DMS114 treated with DMSO at 0.1 percent for 48 hours (cell line): ENCODE measurements around the gene ZNF827.

Source experiments
- DNase-seq: peaks from one replicate; lab custom pipeline; 2025; ENCODE audit not compliant: unreplicated experiment; lab: John Stamatoyannopoulos, UW

The ZNF827 gene

GRCh38 chr4:145938618-145939440 lies at the start of gene ZNF827:
ZNF827 (minus strand) TSS chr4:145938823; CDS start chr4:145938407, 416 bp downstream.
- DNase-seq: peak; percentile 29

GRCh38 chr4:145984563-145984962 lies 45.9 kb upstream of the ZNF827 start:
- no peak for DNase-seq

GRCh38 chr4:145982791-145983190 lies 44.2 kb upstream of the ZNF827 start:
- no peak for DNase-seq

- DNase-seq: no peak
Measured at GRCh38 chr4:145979160-145979559, 40.5 kb upstream of the ZNF827 start.

- no peak for DNase-seq
Measured at GRCh38 chr4:145976680-145977079, 38.1 kb upstream of the ZNF827 start.

GRCh38 chr4:145960012-145960411 lies 21.4 kb upstream of the ZNF827 start:
- DNase-seq: no peak

GRCh38 chr4:145957302-145957701 lies 18.7 kb upstream of the ZNF827 start:
- DNase-seq: no peak

GRCh38 chr4:145956288-145956890 lies 17.8 kb upstream of the ZNF827 start:
- no peak for DNase-seq

- no peak for DNase-seq
Measured at GRCh38 chr4:145954924-145955339, 16.3 kb upstream of the ZNF827 start.

- no peak for DNase-seq
Measured at GRCh38 chr4:145951931-145952330, 13.3 kb upstream of the ZNF827 start.

- no peak for DNase-seq
Measured at GRCh38 chr4:145945431-145946155, 7.0 kb upstream of the ZNF827 start.

- no peak for DNase-seq
Measured at GRCh38 chr4:145944886-145945285, 6.3 kb upstream of the ZNF827 start.

- DNase-seq: no peak
Measured at GRCh38 chr4:145939856-145940255, 1.2 kb upstream of the ZNF827 start.

- DNase-seq: no peak
Measured at GRCh38 chr4:145939441-145939750, 773 bp upstream of the ZNF827 start.

- DNase-seq: peak; percentile 3
Measured at GRCh38 chr4:145937971-145938611, 532 bp downstream of the ZNF827 start.

GRCh38 chr4:145936997-145937901 lies 1.4 kb downstream of the ZNF827 start:
- DNase-seq: no peak

GRCh38 chr4:145936142-145936996 lies 2.3 kb downstream of the ZNF827 start:
- peak; percentile 10 for DNase-seq

- DNase-seq: peak; percentile 14
Measured at GRCh38 chr4:145935253-145936141, 3.1 kb downstream of the ZNF827 start.
